IMR-90 (cell line): ENCODE data around the gene TRIM44. TPM values are rescaled to one million over a fixed set of nuclear protein-coding genes. Genes with fewer than 3 reads are reported as not detected.

Experiments used
- ATAC-seq: fragments of 200-7000 bp; cut with Tn5 transposase; 2 replicates; pipeline ENCODE4 v1.9.1; 2020; ENCODE audit warnings: low read depth, mild to moderate bottlenecking, moderate library complexity
- BruUV-seq: library from RNA; stranded (reverse); fragments of 400-500 nt; replicated peaks from 2 replicates; lab custom pipeline; 2021; lab: Mats Ljungman, UMichigan
- CTCF ChIA-PET: fragments of 300-600 bp; formaldehyde crosslinking; extraction: SDS; loops from one replicate; lab custom pipeline; 2021; ENCODE audit warnings: antibody characterized with exemption; lab: Yijun Ruan, JAX
- POLR2A ChIA-PET: fragments of 300-600 bp; sonication (Branson Sonifier 250); formaldehyde crosslinking; loops from one replicate; lab custom pipeline; 2022; ENCODE audit warnings: antibody characterized with exemption; ENCODE audit not compliant: unreplicated experiment; lab: Charles Lee
- DNase-seq: peaks from one replicate; pipeline ENCODE4 v3.0.0; 2013
- H2AFZ ChIP-seq: replicated peaks from 2 replicates; pipeline ENCODE3; 2013; ENCODE audit warnings: low read length, mild to moderate bottlenecking; ENCODE audit not compliant: poor library complexity
- H2AK5ac ChIP-seq: 2 replicates; pipeline ENCODE4 v1.6.1; 2013; ENCODE audit warnings: low read depth, low read length, inconsistent platforms
- H2AK9ac ChIP-seq: replicated peaks from 2 replicates; pipeline ENCODE3; 2013; ENCODE audit warnings: mild to moderate bottlenecking, low read depth, low read length, moderate library complexity; ENCODE audit not compliant: poor library complexity
- H2BK120ac ChIP-seq: 2 replicates; pipeline ENCODE4 v1.6.1; 2013; ENCODE audit warnings: low read depth, low read length, inconsistent platforms
- H2BK15ac ChIP-seq: 3 replicates; pipeline ENCODE4 v1.6.1; 2013; ENCODE audit warnings: low read depth, low read length, inconsistent platforms
- H2BK20ac ChIP-seq: 2 replicates; pipeline ENCODE4 v1.6.1; 2013; ENCODE audit warnings: low read depth, mild to moderate bottlenecking, inconsistent platforms, low read length, moderate library complexity
- H2BK5ac ChIP-seq: 2 replicates; pipeline ENCODE4 v1.6.1; 2013; ENCODE audit warnings: mild to moderate bottlenecking, low read depth, low read length, inconsistent platforms; ENCODE audit not compliant: poor library complexity, severe bottlenecking
- H3K14ac ChIP-seq: replicated peaks from 2 replicates; pipeline ENCODE4 v1.6.1; 2013; ENCODE audit warnings: low read depth, low read length, inconsistent platforms
- H3K18ac ChIP-seq: 2 replicates; pipeline ENCODE4 v1.6.1; 2013; ENCODE audit warnings: low read depth, low read length, control low read depth
- H3K23ac ChIP-seq: 2 replicates; pipeline ENCODE4 v1.6.1; 2013; ENCODE audit warnings: low read depth, low read length, inconsistent platforms
- H3K27ac ChIP-seq: 2 replicates; pipeline ENCODE4 v1.5.1; 2013; ENCODE audit warnings: mild to moderate bottlenecking, control low read depth, low read length; ENCODE audit not compliant: insufficient read depth
- H3K27me3 ChIP-seq: 2 replicates; pipeline ENCODE4 v1.6.1; 2013; ENCODE audit warnings: low read length; ENCODE audit not compliant: control insufficient read depth, insufficient read depth
- H3K36me3 ChIP-seq: 2 replicates; pipeline ENCODE4 v1.6.1; 2013; ENCODE audit warnings: low read length, mixed read lengths; ENCODE audit not compliant: control insufficient read depth, insufficient read depth
- H3K4ac ChIP-seq: 2 replicates; pipeline ENCODE4 v1.6.1; 2013; ENCODE audit warnings: low read depth, low read length, inconsistent platforms
- H3K4me1 ChIP-seq: 2 replicates; pipeline ENCODE4 v1.6.1; 2013; ENCODE audit warnings: low read length, mixed read lengths; ENCODE audit not compliant: control insufficient read depth, insufficient read depth
- H3K4me2 ChIP-seq: 2 replicates; pipeline ENCODE4 v1.6.1; 2013; ENCODE audit warnings: low read depth, mild to moderate bottlenecking, control low read depth, low read length, moderate library complexity
- H3K4me3 ChIP-seq: 2 replicates; pipeline ENCODE4 v1.5.1; 2013; ENCODE audit warnings: low read depth, mild to moderate bottlenecking, control low read depth, low read length, moderate library complexity; ENCODE audit not compliant: insufficient read depth
- H3K56ac ChIP-seq: 2 replicates; pipeline ENCODE4 v1.6.1; 2013; ENCODE audit warnings: low read length, inconsistent platforms; ENCODE audit not compliant: insufficient read depth; ENCODE audit errors: extremely low read depth
- H3K79me1 ChIP-seq, 2 experiments: 2 replicates each; pipeline ENCODE4 v1.6.1; 2013; ENCODE audit warnings: low read length in 2 of 2, inconsistent platforms in 1 of 2, low read depth in 1 of 2
- H3K9ac ChIP-seq: 2 replicates; pipeline ENCODE4 v1.6.1; 2013; ENCODE audit warnings: low read depth, low read length, control low read depth
- H3K9me1 ChIP-seq: 2 replicates; pipeline ENCODE4 v1.6.1; 2013; ENCODE audit warnings: low read length, inconsistent platforms; ENCODE audit not compliant: insufficient read depth
- H3K9me3 ChIP-seq: 2 replicates; pipeline ENCODE4 v1.6.1; 2013; ENCODE audit warnings: low read length; ENCODE audit not compliant: control insufficient read depth, insufficient read depth
- H4K20me1 ChIP-seq: 2 replicates; pipeline ENCODE4 v1.6.1; 2013; ENCODE audit warnings: low read length, inconsistent platforms; ENCODE audit not compliant: insufficient read depth
- H4K5ac ChIP-seq: 2 replicates; pipeline ENCODE4 v1.6.1; 2013; ENCODE audit warnings: mild to moderate bottlenecking, low read depth, low read length, control low read depth
- H4K8ac ChIP-seq, 2 experiments: 2 replicates each; pipeline ENCODE4 v1.6.1; 2013; ENCODE audit warnings: low read depth in 2 of 2, low read length in 2 of 2, control low read depth in 1 of 2, inconsistent platforms in 1 of 2
- H4K91ac ChIP-seq: 2 replicates; pipeline ENCODE4 v1.6.1; 2013; ENCODE audit warnings: low read depth, low read length, inconsistent platforms; ENCODE audit not compliant: insufficient read depth
- POLR2A ChIP-seq: IDR thresholded peaks from 2 replicates; pipeline ENCODE4 v1.6.1; 2012; ENCODE audit warnings: mild to moderate bottlenecking, low read depth, low read length
- WGBS, 2 experiments: methylation state at CpG; one replicate each; pipeline versions ENCODE4 v1.1.5 to v1.1.7; 2013; ENCODE audit warnings: missing lambda C conversion rate in 2 of 2; ENCODE audit not compliant: insufficient read length in 1 of 2; ENCODE audit errors: extremely low coverage in 2 of 2; 5-methylcytosine and 5-hydroxymethylcytosine counted together
- dilution Hi-C: fragments of 300-500 bp; cut with HindIII; formaldehyde crosslinking; loops from one replicate; pipeline ENCODE4 v1.14.3; 2018; ENCODE audit warnings: low sequenced_read_pairs; ENCODE audit not compliant: unreplicated experiment
- in situ Hi-C: fragments of 300-500 bp; cut with MboI; formaldehyde crosslinking; loops from 3 replicates; pipeline ENCODE4 v1.14.3; 2019; ENCODE audit warnings: low sequenced_read_pairs, inconsistent platforms, mixed read lengths
- intact Hi-C: fragments of 100-400 bp; cut with micrococcal nuclease; formaldehyde crosslinking; loops from 2 replicates; pipeline ENCODE4 v1.10.0; 2022
- polyA plus RNA-seq, 3 experiments: library from polyadenylated mRNA; depleted of rRNA; stranded (reverse); fragments of >200 nt; gene quantifications; 2 replicates each; pipeline ENCODE4 v1.2.3, GENCODE V29; 2012; ENCODE audit warnings: low replicate concordance in 1 of 3
- total RNA-seq: library from RNA; depleted of rRNA; stranded (reverse); fragments of >200 nt; gene quantifications from 2 replicates; pipeline ENCODE4 v1.2.3, GENCODE V29; 2012
- TF ChIP-seq, protein P1 (sequence below): fragments of 150-350 bp; IDR thresholded peaks from 2 replicates; pipeline ENCODE4 v1.6.1; 2017; ENCODE audit warnings: mild to moderate bottlenecking, antibody characterized with exemption, low read length, low read depth
- TF ChIP-seq, protein P2 (sequence below): conservative IDR thresholded peaks from 2 replicates; pipeline ENCODE4 v1.5.1; 2012; ENCODE audit warnings: mild to moderate bottlenecking, low read depth, low read length, improper control_type of control experiment

Gene TRIM44
- total and polyA plus RNA-seq, 2 of the 4 experiments (the other 2 are of a cell fraction) = 50.7 to 104 TPM

DNA sequence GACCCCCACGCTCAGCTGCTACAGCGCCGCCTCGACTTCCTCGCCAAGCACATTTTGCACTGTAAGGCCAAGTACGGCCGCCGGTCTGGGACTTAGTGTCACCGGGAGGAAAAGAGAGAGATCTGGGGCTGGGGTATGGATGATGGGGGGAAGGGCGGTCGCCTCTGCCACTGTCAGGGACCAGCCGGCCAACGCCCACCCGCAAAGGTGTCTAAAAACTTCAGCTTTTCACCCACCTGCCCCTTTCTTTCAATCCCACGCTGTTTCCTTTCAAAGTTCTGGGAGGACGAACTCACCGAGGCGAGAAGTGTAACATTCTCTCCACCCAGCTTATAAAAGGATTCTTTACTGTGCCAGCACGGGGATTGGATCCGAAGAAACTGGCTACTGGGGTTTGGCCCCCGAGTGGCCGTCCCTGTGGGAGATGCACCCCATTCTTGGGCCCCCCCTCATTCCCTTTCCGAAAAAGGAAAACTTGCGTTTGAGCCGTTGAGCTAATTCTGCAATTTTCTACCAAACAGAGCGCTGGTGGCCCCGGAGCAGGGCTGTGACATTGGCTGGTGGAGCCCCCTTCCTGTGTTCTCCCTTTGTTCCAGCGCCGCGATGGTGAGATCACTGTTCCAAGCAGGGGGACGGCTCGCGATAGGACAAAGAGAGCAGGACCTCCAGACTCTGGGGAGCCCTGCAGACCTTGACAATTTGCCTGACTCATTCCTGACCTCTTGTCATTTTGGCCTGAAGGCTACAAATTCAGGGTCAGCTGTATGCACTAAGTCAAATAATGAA lies 42.5 kb upstream of the TRIM44 start:
- peaks cover 14 to 35% of the 10 kb centered on the region in 2 experiments for H3K79me1 ChIP-seq
- H3K36me3 ChIP-seq = no peaks in the 10 kb centered on the region
- ChIA-PET POLR2A (no interaction called here), CTCF (interaction anchor here (1.0 to 1.9 kb wide), 3 partner anchors 144 to 512 kb away, joined by 3 to 16 read pairs (median 4); no protein-coding TSS in a partner anchor)
- dilution Hi-C loops (no loop called here), intact Hi-C loops (loop anchor here (5.0 to 10.0 kb wide), 6 partner anchors 57 to 532 kb away; partner anchors contain the start of gene LDLRAD3), in situ Hi-C loops (loop anchor here (5.0 to 25.0 kb wide), 3 partner anchors 515 to 842 kb away; no protein-coding TSS in a partner anchor)
- H3K9ac ChIP-seq = peak overlapping the region; percentile 61
- peak overlapping the region; percentile 35; the same call in 2 of the 3 replicates for H2BK15ac ChIP-seq
- H4K91ac ChIP-seq = peak overlapping the region; percentile 58
- H3K18ac ChIP-seq = peak overlapping the region; percentile 50
- no peak for ATAC-seq
- no peak; the same call in 1 of the 2 replicates for TF ChIP-seq POLR2A
- TF ChIP-seq, protein P1, sequence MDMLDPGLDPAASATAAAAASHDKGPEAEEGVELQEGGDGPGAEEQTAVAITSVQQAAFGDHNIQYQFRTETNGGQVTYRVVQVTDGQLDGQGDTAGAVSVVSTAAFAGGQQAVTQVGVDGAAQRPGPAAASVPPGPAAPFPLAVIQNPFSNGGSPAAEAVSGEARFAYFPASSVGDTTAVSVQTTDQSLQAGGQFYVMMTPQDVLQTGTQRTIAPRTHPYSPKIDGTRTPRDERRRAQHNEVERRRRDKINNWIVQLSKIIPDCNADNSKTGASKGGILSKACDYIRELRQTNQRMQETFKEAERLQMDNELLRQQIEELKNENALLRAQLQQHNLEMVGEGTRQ = no peak
- TF ChIP-seq, protein P2, sequence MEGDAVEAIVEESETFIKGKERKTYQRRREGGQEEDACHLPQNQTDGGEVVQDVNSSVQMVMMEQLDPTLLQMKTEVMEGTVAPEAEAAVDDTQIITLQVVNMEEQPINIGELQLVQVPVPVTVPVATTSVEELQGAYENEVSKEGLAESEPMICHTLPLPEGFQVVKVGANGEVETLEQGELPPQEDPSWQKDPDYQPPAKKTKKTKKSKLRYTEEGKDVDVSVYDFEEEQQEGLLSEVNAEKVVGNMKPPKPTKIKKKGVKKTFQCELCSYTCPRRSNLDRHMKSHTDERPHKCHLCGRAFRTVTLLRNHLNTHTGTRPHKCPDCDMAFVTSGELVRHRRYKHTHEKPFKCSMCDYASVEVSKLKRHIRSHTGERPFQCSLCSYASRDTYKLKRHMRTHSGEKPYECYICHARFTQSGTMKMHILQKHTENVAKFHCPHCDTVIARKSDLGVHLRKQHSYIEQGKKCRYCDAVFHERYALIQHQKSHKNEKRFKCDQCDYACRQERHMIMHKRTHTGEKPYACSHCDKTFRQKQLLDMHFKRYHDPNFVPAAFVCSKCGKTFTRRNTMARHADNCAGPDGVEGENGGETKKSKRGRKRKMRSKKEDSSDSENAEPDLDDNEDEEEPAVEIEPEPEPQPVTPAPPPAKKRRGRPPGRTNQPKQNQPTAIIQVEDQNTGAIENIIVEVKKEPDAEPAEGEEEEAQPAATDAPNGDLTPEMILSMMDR = 0 out of 2 replicates have a peak, but pooled peaks have one; percentile 5
- peak overlapping the region; percentile 77 for H2BK20ac ChIP-seq
- peak overlapping the region; percentile 67; the same call in 1 of the 2 replicates for H3K56ac ChIP-seq
- H4K20me1 ChIP-seq = no peaks in the 10 kb centered on the region; the same call in 1 of the 2 replicates
- peak overlapping the region; percentile 82 for H2BK5ac ChIP-seq
- H4K8ac ChIP-seq = peak overlapping the region; percentile 81 to 83
- WGBS, 2 experiments = 6% methylated on average over 14 of the region's 33 CpGs; no CpG with 5 or more reads in 1 of the 2 experiments
- H2AK5ac ChIP-seq = peak overlapping the region; percentile 61
- peak overlapping the region; percentile 95 for H3K23ac ChIP-seq
- H3K4me1 ChIP-seq = peaks cover 15% of the 10 kb centered on the region
- BruUV-seq = TSS peak; percentile 54
- peaks cover 14% of the 10 kb centered on the region for H3K9me1 ChIP-seq
- peak overlapping the region; percentile 26 for H4K5ac ChIP-seq
- H3K27ac ChIP-seq = peak overlapping the region; percentile 76
- peak overlapping the region; percentile 69 for H2BK120ac ChIP-seq
- peak overlapping the region; percentile 94 for H3K4ac ChIP-seq
- H3K14ac ChIP-seq = peak overlapping the region; percentile 97
- no peaks in the 10 kb centered on the region for H3K9me3 ChIP-seq
- peak; percentile 45 for DNase-seq
- H3K4me2 ChIP-seq = peak overlapping the region; percentile 87
- H3K27me3 ChIP-seq = no peaks in the 10 kb centered on the region
- peak overlapping the region; percentile 96 for H2AK9ac ChIP-seq
- H3K4me3 ChIP-seq = peak overlapping the region; percentile 67
- H2AFZ ChIP-seq = peak overlapping the region; percentile 80
